Ureter (tissue), 1 donor: ENCODE data around the gene MYH6. TPM values are rescaled to one million over a fixed set of nuclear protein-coding genes. Genes with fewer than 3 reads are reported as not detected.
"Not testable (repeated sequence)": the region's sequence is repeated elsewhere in the genome, so short reads cannot be mapped to it uniquely, and the experiment has no call there.

ENCODE experiments used
- DNase-seq: peaks from one replicate; pipeline ENCODE4 v3.0.0-alpha.2; 2020; ENCODE audit warnings: low spot score
- total RNA-seq: library from RNA; stranded (reverse); gene quantifications from one replicate; pipeline ENCODE4 v1.2.4, GENCODE V29; 2023
- donor health status: DM: yes; HTN: yes; CAD: no.

MYH6 gene
- total RNA-seq, 1 donor from 2014 or later, result not detected

DNA sequence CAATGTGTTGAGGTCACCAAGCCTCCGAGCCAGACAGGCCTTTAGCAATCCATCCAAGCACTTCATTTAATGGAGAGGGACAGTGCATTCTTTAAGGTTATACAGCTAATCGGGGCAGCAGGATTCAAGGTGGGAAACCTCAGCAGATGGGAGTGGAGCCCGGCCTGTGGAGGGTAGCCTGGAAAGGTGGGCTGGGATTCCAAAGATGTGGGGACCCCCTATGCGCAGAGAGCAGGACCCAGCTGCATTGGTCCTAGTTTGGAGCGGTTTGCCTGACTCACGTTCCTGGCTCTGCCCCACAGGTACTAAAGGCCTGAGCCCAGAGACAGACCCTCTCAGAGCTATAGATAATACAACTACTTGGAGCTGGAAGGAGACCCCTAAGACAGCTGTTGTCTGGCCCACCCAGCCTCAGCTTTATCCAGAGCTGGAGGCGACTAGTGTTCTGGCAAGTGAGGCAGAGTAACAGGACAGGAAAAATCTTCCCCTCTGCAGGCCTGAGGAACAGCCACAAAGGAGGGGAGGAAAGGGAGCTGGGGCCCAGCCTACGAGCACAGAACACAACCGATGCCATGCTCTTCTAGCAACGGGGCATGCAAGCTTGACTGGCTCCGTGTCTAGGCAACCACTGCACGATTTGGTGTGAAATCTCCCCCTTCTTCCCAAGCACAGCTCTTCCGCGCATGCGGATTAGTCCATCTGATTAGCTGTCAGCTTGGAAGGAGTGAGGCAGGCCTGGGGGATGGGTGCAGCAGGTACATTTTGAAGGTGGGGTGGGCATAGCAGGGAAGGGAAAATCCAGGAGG is 28.5 kb upstream of the MYH6 start:
- DNase-seq, result peak; percentile 77

DNA sequence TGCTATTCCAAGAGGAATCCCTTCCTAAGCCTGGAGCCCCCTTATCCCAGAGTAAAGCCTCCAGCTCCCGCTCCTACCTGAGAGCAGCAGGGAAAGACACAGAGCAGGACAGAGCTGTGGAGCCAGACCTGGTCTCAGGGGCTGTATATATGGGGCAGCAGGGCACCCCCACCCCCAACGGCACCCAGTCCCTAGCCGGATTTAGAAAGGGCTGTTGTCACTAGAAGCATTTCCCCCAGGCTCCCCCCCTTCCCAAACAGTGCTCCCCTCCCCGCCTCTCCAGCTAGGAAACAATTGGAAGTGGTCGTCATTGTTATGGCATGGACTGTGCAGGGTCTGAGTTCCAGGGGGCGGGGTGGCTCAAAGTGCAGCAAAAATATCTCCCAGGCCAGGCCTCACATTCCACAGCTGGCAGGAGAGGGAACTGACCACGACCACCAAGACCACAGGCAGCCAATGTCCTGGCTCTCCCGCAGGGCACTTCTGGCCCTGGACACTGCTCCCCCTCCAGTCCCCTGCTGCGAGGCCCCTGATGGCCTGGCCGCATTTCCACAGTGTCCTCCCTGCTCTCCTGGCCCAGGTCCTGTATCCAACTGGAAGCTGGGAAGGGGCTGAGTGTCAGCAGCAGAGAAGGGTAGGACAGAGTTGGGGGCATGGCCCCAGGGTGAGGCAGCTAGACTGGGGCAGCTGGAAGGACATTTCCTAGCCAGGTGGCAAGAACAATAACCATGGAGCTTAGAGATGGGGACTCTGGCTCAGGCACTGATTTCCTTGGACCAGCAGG is 27.7 kb upstream of the MYH6 start, which contains the start of gene MYH7:
TSS of gene MYH7 (minus strand) at position 118 of the 784 bp plus-strand sequence. CDS start 1,928 bp downstream, outside the sequence.
- no peak for DNase-seq

DNA sequence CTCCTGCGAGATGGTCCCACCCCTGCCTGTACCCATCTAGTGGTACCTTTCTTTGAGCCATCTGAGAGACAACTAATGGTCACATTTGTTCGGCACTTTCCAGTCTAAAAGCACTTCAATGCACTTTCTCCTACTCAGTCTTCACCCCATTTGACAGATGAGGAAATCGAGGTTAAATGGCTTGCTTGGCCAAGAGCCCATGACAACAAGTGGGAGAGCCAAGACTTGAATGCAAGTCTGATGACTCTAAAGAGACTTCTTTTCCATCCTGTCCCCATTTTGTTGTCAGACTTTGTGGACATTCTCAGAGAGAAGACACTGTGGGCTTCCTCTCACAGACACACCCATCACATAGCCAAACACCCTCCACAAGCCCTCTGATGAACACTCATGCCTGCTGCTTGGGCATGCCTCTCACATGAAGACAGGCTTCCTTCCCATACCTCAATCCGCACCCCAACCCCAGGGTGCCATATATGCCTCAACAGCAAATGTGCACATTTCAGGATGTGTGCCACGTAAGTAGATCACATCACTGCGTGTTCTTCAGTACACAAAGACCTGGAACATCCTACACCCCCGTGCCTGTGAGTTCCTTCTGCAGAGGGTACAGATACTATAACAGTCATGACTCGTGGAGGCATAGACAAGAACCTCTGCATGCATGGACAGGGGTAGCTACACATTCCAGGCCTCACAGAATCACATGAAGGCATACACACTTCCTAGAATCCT is 26.6 kb upstream of the MYH6 start:
- no peak for DNase-seq

DNA sequence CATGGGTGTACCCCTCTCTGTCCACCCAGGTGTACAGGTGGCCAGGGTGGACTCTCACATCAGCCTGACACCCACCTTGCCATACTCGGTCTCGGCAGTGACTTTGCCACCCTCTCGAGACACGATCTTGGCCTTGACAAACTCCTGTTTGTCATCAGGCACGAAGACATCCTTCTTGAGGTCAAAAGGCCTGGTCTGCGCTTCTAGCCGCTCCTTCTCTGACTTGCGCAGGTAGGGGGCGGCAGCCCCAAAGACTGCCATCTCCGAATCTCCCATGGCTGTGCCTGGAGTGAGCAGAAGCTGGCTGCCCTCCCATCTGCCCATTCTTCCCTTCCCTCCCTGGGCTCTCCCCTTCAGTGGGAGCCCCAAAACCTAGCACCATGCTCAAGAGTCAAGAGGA is 25.4 kb upstream of the MYH6 start:
- DNase-seq, result no peak

DNA sequence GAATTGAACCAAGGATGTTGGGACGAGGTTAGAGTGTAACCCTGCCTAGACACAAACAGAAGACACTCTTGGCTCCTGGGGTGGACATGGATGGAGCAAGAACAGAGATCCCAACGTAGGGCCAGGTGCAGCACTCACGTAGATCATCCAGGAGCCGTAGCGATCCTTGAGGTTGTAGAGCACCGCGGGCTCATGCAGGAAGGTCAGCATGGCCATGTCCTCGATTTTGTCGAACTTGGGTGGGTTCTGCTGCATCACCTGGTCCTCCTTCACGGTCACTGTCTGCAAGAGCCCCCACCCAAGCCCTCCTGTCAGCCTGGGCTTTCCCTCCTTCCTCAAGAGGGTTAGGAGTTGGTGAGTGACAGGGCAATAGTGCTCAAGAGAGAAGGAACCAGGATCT is 24.9 kb upstream of the MYH6 start:
- no peak for DNase-seq

DNA sequence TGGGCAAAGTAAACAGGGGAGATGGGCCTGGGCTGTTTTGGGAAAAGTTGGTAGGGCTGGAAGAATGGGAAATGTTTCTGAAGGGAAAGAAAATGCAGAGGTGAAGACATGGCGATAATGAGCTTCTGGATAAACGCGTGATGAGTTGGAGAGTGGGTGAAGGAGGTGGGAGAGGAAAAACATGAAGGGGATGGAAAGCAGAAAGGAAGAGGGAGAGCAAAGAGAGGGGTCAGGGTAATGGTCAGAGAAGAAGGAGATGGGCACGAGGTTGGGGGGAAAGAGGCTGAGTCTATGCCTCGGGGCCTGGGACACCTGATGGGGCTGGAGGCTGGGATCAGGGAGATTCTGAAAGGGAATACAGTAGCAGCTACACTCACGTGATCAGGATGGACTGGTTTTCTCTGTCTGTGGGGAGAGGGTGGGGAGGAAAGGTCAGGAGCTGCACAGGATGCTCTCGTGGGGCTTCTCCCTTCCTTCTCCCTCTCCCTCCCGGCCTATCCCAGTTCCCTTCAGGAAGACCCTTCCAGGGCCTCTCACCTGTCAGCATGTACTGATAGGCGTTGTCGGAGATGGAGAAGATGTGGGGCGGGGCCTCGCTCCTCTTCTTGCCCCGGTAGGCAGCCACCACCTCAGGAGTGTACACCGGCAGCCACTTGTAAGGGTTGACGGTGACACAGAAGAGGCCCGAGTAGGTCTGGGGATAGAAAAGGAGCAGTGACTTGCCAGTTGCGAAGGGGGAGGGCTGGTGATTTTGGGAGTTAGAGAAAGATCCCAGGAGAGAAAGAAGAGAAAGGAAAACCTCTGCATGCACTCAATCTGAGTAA is 24.2 kb upstream of the MYH6 start:
- DNase-seq, result no peak

DNA sequence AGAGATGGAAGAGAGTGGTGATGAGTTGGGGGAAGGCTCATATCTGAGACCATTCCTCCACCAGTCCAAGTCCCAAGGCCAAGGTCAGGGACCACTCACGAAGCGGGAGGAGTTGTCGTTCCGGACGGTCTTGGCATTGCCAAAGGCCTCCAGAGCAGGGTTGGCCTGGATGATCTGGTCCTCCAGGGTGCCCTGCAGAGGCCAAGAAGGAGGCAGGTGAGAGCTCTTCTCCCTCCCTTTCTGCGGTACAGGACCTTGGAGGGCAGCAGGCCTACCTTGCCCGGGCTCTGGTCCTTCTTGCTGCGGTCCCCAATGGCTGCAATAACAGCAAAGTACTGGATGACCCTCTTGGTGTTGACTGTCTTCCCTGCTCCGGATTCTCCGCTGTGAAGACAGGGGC is 23.4 kb upstream of the MYH6 start:
- no peak for DNase-seq

DNA sequence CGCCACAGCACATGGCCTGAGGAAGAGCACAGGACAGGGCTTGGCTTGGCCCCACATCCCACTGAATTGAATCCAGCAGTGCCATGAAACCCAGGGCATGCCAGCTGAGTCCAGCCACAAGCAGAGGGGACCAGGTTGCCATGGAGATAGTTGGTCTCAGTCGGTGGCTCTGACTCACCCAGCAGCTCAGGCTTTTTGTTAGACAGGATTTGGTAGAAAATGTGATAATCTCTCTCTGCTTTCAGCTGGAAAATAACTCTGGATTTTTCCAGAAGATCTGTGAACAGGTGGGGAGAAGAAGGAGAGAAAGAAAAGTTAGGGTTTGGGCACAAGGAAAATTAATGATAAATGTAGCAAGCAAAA is 22.6 kb upstream of the MYH6 start:
- no peak for DNase-seq

DNA sequence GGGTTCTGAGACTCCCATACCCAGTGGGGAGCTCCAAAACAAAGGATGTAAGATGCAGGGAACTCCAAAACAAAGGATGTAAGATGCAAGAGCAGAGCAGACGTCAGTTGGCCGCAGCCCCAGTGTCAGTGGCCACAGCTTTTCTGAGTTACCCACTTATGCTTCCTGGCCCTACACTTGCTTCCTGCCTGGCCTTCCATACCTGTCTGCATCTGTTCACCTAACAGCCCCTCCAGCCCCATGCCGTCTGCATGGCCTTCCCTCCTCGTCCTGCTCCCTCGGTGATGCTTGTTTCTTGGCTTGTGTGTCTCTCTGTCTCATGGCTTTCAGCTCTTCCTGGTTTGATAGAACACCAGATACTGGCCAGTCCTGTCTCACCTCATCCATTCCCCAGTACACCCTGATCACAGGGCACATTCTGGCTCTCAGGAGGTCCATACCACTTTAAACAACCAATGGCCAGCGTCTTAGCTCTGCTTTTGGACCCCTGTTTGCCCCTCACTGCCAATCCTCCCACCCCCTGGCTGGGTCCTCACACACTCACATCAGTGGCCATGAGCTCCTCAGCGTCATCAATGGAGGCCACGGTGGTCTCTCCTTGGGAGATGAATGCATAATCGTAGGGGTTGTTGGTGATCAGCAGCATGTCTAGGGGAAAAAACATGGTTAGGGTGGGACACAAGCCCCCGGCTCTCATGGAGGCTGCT is 22.1 kb upstream of the MYH6 start:
- DNase-seq, result no peak

DNA sequence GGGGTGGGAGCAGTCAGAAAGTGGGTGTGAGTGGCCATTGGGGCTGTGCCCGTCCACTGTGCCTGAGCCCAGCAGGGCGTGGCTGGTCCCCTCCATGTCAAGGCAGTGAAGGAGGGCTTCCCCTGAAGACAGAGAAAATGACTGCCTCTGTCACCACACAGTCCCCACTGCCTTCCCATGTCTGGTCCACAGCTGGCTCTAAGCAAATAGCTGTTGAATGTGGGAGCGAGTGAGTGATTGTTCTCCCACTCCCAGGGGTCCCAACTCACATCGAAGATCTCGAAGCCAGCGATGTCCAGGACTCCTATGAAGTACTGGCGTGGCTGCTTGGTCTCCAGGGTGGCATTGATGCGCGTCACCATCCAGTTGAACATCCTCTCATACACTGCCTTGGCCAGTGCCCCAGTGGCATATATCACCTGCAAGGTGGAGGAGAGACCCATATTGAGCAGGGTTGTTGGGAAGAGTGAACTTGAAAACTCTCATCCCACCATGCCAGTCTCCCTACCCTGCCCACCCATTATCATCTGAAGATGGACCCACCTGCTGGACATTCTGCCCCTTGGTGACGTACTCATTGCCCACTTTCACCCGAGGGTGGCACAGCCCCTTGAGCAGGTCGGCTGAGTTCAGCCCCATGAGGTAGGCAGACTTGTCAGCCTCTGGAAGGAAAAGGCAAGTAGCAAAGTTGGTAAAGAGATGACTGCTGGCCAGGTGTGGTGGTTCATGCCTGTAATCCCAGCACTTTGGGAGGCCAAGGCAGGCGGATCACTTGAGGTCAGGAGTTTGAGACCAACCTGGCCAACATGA is 20.8 kb upstream of the MYH6 start:
- DNase-seq, result no peak

DNA sequence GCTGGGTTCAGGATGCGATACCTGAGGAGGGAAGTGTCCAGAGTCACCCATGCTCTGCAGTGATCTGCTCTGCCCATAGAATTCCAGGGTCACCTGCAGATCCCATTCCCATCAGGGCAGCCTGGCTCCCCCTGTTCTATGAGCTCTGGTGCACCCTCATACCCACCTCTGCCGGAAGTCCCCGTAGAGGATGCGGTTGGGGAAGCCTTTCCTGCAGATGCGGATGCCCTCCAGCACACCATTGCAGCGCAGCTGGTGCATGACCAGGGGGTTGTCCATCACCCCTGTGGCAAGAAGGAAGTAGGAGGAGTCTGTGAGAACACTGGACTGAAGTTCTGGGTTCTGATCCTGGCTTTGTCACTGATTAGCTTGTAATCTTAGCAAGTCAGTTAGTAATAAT is 17.7 kb upstream of the MYH6 start:
- DNase-seq, result not testable (repeated sequence)

DNA sequence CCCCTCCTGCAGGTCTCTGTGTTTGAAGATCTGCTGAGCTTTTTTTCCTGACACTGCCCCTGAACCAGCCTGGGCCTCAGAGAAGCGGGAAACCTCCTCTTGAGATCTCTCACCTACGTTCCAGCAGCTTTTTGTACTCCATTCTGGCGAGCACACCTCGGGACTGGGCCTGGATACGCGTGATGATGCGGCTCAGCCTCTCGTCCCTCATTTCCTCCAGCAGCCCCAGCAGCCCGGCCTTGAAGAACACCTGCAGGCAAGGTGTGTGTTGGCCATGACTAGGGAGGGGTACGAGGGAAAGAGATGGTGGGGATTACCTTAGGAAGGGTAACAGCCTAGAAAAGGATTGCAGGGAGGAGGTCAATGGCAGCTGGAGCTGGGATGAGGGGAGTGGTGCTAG is 17.1 kb upstream of the MYH6 start:
- no peak for DNase-seq

DNA sequence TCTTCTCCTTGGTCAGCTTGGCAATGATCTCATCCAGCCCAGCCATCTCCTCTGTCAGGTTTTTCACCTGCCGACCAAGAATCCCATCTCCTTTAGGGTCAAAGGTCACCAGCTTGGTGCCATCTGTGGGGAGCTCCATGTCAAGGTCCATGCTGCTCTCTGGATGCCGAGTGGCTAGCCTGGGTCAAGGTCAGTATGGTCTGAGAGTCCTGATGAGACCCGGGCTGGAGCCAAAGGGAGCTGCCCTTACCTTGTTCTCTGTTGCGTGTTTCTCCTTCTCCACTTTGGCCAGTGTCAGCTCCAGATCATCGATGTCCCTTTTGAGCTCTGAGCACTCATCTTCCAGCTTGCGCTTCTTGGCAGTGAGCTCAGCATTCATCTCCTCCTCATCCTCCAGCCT is 15.6 kb upstream of the MYH6 start:
- no peak for DNase-seq

DNA sequence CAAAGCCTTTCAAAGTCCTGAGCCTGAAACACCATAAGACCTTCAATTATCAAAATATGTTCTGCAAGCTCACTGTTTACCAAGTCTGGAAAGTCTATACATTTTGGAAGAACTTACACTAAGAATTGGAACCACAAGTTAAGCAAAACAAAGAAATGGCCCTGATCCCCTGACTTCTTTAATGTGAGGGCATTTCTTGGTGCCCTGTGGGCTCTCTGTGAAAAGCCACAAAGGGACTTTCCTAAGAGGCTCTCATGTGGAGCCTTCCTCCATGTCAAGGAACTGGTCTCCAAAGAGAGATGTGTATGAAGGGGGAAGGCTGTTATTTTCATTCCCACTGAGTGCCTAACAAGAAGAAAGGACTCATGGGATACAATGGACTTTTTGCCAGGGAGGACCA is 13.5 kb upstream of the MYH6 start:
- DNase-seq, result no peak

DNA sequence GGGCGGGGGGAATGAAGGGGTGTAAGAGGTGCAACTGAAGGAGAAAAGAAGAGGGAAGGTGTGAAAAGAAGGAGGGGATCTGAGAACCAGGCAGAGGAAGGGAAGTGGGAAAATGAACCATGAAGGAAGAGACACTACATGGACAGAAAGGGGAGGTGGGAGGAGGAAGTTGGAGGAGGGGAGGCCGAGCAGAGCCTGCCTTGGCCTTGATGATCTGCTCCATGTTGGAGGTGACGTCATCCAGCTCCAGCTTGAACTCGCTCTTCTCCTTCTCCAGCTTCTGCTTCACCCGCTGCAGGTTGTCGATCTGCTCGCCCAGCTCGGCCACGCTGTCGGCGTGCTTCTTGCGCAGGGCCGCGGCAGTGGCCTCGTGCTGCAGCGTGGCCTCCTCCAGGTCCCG is 11.6 kb upstream of the MYH6 start:
- not testable (repeated sequence) for DNase-seq

DNA sequence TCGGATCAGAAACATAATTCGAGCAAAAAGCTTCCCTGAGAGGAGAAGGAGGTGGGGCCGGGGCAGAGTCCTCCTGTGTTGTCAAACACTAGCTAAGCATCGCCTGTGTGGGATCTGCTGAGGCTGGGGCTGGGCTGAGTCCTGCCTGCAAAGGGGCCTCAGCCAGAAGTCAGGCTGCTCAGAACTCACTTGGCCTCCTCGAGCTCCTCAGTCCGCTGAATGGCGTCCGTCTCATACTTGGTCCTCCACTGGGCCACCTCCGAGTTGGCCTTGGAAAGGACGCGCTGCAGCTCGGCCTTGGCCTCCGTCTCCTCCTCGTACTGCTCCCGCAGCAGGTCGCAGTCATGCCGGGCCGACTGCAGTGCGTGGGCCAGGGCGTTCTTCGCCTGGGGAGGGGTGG is 9.9 kb upstream of the MYH6 start:
- DNase-seq, result no peak

DNA sequence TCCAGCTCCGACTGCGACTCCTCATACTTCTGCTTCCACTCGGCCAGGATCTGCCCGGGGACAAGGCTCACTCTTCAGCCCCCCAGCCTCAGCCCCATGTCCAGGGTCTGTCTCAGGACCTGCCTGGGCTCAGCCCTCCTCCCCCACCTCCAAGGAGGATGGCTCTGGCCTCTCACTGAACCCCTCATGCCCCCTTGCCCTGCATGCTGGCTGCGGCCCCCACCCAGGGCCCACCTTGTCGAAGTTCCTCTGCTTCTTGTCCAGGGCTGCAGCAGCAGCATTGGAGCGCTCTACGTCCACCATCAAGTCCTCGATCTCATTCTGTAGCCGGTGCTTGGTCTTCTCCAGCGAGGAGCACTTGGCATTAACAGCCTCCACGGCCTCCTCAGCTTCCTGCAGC is 9.2 kb upstream of the MYH6 start:
- not testable (repeated sequence) for DNase-seq

DNA sequence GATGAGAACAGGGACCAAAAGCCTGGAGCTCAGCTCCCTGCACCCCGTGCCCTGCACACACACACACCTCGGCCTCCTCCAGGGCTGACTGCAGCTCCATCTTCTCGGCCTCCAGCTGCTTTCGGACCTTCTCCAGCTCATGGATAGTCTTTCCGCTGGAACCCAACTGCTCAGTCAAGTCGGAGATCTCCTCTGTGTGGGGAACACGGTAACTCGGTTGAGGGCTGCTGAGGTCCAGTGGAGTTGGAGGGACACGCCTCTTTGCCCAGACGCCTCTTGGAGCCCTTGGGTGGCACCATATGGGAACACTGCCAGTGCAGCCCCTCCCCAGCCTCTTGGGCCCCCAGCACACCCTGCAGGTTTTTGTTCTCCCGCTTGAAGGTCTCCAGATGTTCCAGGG is 8.7 kb upstream of the MYH6 start:
- DNase-seq, result no peak

DNA sequence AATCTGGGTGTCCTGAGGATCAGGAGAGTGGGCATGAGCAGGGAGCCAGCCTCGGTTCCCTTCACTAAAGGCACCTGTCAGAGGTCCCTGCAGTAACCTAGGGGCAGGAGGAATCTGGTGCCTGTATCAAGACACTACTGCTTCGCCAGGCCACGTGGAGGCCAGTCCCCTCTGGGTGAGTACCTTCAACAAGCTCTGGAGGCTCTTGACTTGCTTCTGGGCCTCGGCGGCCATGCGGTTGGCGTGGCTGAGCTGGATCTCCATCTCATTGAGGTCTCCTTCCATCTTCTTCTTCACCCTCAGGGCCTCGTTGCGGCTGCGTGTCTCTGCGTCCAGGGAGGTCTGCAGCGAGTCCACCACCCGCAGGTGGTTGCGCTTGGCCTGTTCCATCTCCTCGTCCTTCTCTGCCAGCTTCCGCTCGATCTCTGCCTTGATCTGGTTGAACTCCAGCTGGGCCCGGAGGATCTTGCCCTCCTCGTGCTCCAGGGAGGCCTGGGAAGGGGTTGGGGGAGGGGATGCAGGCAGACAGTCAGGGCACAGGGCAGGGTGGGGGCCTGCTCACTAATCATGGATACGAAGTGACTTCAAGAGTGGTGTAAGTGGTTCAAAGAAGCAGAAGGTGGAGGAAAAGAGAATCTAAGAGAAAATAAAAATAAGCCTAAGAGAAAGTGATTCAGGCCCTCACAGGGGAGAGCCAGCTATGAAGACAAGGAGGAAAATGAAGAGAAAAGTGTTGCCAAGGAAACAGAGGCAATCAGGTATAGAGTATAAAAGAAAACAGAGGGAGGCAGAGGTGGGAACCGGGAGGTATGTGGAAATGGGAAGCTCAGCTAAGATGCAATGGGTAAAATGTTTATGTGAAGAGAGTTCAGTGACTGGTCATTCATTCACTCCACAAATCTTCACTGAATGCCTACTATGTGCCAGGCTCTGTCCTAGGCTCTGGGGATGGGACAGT is 8.0 kb upstream of the MYH6 start:
- DNase-seq, result no peak
